Naive B cell (primary cell): Measurements from ENCODE around the gene RNF224. TPM values are rescaled to one million over a fixed set of nuclear protein-coding genes. Genes with fewer than 3 reads are reported as not detected.
A peak's percentile ranks its signal among the peaks of the same experiment; 100 is the strongest.

ENCODE experiments used
- ATAC-seq, 2 donors: fragments of 150-1000 bp; cut with Tn5 transposase; 2 replicates each; pipeline ENCODE4 v1.10.0; 2021; ENCODE audit warnings: low read depth in 2 of 2, mild to moderate bottlenecking in 2 of 2, moderate library complexity in 2 of 2
- DNase-seq: peaks from one replicate; pipeline ENCODE4 v3.0.0; 2022
- H3K27ac Mint-ChIP-seq, 6 donors: one replicate each; pipeline ENCODE4 v1.8.0; 2020 to 2022; ENCODE audit warnings: mild to moderate bottlenecking in 6 of 6, mixed read lengths in 6 of 6, moderate library complexity in 5 of 6, inconsistent platforms in 2 of 6
- H3K27me3 Mint-ChIP-seq, 3 donors: one replicate each; pipeline ENCODE4 v1.8.0; 2021 to 2022; ENCODE audit warnings: mixed read lengths in 3 of 3, mild to moderate bottlenecking in 1 of 3
- H3K36me3 Mint-ChIP-seq, 2 donors: one replicate each; pipeline ENCODE4 v1.8.0; 2020 to 2022; ENCODE audit warnings: mixed read lengths in 2 of 2, inconsistent platforms in 1 of 2, mild to moderate bottlenecking in 1 of 2
- H3K4me1 Mint-ChIP-seq, 3 donors: one replicate each; pipeline ENCODE4 v1.8.0; 2020 to 2022; ENCODE audit warnings: mixed read lengths in 3 of 3, inconsistent platforms in 1 of 3, mild to moderate bottlenecking in 1 of 3, moderate library complexity in 1 of 3
- H3K4me3 Mint-ChIP-seq, 8 donors: one replicate each; pipeline ENCODE4 v1.8.0; 2020 to 2022; ENCODE audit warnings: mild to moderate bottlenecking in 8 of 8, mixed read lengths in 8 of 8, moderate library complexity in 8 of 8, inconsistent platforms in 2 of 8
- H3K9me3 Mint-ChIP-seq, 7 donors: one replicate each; pipeline ENCODE4 v1.8.0; 2020 to 2022; ENCODE audit warnings: mixed read lengths in 7 of 7, mild to moderate bottlenecking in 5 of 7, inconsistent platforms in 2 of 7, moderate library complexity in 1 of 7
- polyA plus RNA-seq, 6 donors: library from polyadenylated mRNA; unstranded; fragments of 300-500 nt; fragmentation: Illumina TruSeq; gene quantifications; one replicate each; pipeline ENCODE4 v1.2.3, GENCODE V29; 2021; ENCODE audit warnings: low read depth in 6 of 6

The RNF224 gene
- polyA plus RNA-seq, 6 donors from 2014 or later = not detected

GRCh38 chr9:137198051-137198901 is 29.0 kb upstream of the RNF224 start:
- Mint-ChIP-seq H3K4me1 (peaks cover 11 to 30% (median 23%) of the 10 kb centered on the region in 3 donors), H3K27ac (peak overlapping the region in 1 of 6 donors; percentile 13), H3K36me3 (no peaks in the 10 kb centered on the region), H3K27me3 (no peaks in the 10 kb centered on the region), H3K4me3 (peak overlapping the region in 6 of 8 donors; percentile 2 to 81 (median 42)), H3K9me3 (no peaks in the 10 kb centered on the region)
- DNase-seq = no peak
- no peak for ATAC-seq

GRCh38 chr9:137198902-137199283 is 28.4 kb upstream of the RNF224 start:
- no peak for ATAC-seq
- H3K36me3 Mint-ChIP-seq = no peaks in the 10 kb centered on the region
- H3K27me3 Mint-ChIP-seq = no peaks in the 10 kb centered on the region
- H3K4me1 Mint-ChIP-seq = peaks cover 11 to 32% (median 27%) of the 10 kb centered on the region in 3 donors
- no peak for DNase-seq
- no peaks in the 10 kb centered on the region for H3K9me3 Mint-ChIP-seq
- peak overlapping the region in 1 of 6 donors; percentile 13 for H3K27ac Mint-ChIP-seq
- peak overlapping the region in 7 of 8 donors; percentile 2 to 84 (median 72) for H3K4me3 Mint-ChIP-seq

DNA sequence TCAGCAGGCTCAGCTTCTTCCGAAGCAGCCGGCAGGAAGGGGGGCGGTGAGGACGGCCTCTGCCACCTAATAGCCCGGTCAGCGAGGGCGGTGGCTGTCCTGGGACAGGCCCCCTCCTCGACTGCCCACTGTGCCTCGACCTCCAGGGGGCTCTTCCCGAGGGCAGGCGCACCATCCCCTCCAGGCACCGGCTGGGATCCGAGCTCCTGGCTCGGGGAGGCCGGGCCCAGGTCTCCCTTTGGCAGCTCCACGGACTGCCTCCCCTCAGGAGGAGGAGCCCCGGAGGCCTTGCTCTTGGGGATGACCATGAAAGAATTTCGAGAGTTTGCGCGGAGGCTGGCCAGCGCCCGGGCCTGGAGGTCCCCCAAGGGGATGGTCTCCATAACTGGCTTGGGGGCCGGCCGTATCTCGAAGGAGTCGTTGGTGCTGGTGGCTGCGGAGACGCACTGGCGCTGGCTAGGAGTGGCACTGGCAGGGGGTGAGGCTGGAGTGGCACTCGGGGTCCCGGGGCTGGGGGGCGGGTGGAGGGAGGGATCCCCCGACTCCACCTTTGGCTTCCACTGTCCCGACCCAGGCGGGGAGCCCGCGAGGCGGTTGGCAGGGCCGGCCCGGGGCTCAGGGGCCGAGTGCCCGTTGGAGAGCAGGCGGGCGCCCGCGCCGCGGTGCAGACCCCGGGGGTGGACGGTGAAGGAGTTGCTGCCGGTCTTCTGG is 27.7 kb upstream of the RNF224 start:
- Mint-ChIP-seq H3K27ac (peak overlapping the region in 3 of 6 donors; percentile 84 to 89 (median 86)), H3K4me1 (peaks cover 17 to 39% (median 34%) of the 10 kb centered on the region in 3 donors), H3K9me3 (no peaks in the 10 kb centered on the region), H3K4me3 (peak overlapping the region; percentile 66 to 91 (median 82)), H3K27me3 (no peaks in the 10 kb centered on the region), H3K36me3 (no peaks in the 10 kb centered on the region)
- ATAC-seq (no peak), DNase-seq (no peak)

GRCh38 chr9:137200311-137201204 is 26.7 kb upstream of the RNF224 start, which contains the start of gene TPRN:
TSS of gene TPRN (minus strand) at chr9:137200741. CDS start at chr9:137200711, 30 bp downstream.
- no peaks in the 10 kb centered on the region for H3K27me3 Mint-ChIP-seq
- no peaks in the 10 kb centered on the region for H3K36me3 Mint-ChIP-seq
- H3K4me1 Mint-ChIP-seq = peaks cover 15 to 42% (median 40%) of the 10 kb centered on the region in 3 donors
- H3K9me3 Mint-ChIP-seq = no peaks in the 10 kb centered on the region
- H3K27ac Mint-ChIP-seq = peak within 1 kb of the TSS; percentile 72 to 95 (median 87)
- ATAC-seq (peak; percentile 87 to 89), DNase-seq (peak; percentile 99)
- H3K4me3 Mint-ChIP-seq = peak within 1 kb of the TSS; percentile 84 to 92 (median 87)

DNA sequence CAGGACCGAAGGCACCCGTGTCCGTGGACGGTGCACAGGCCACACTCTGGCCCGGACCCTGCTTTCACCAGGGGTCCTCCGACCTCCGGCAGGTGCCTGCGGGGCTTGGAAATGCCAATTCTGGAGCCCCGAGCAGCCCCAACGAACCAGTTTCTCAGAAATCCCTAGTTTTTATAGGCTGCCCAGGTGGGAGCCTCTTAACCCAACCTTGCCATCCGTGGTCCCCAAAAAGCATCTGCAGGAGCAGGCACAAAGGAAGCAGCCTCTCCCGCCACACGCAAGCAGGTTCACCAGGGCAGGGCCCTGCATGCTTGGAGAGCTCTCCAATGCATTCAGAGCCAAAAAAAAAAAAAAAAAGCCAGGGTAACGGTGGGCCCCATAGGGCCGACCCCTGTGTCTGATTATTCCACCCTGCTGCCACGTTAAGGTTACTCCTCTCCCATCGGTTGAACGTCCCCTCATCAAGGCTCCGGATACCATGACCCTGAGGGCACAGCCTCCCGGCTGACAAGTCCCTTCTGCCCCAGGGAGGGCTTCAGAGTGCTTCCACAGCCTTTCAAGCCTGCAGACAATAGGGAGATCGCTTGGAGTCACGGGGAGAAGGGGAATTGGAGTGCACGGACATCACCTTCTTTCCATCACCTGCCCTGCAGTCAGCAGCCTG is 26.0 kb upstream of the RNF224 start:
- DNase-seq = no peak
- Mint-ChIP-seq H3K4me1 (peaks cover 23 to 50% (median 48%) of the 10 kb centered on the region in 3 donors), H3K27ac (peak overlapping the region; percentile 72 to 95 (median 86)), H3K9me3 (no peaks in the 10 kb centered on the region), H3K27me3 (no peaks in the 10 kb centered on the region), H3K4me3 (peak overlapping the region; percentile 81 to 92 (median 87)), H3K36me3 (no peaks in the 10 kb centered on the region)
- no peak for ATAC-seq

DNA sequence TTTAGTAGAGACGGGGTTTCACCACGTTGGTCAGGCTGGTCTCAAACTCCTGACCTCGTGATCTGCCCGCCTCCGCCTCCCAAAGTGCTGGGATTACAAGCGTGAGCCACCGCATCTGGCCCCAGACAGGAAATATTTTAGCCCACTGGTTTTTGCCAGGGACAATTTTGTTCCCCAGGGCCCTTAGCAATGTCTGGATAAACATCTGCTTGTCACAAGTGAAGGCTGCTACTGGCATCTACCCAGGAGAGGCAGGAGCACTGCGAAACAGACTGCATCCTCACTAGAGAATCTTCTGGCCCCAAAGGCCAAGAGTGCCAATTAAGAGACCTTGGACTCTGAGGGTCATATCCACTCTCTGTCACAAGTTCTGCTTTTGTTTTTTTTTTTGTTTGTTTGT is 24.3 kb upstream of the RNF224 start:
- ATAC-seq (no peak), DNase-seq (no peak)
- Mint-ChIP-seq H3K27me3 (no peaks in the 10 kb centered on the region), H3K4me3 (peak overlapping the region in 4 of 8 donors; percentile 51 to 92 (median 66)), H3K9me3 (no peaks in the 10 kb centered on the region), H3K36me3 (no peaks in the 10 kb centered on the region), H3K27ac (peak overlapping the region in 1 of 6 donors; percentile 28), H3K4me1 (peaks cover 34 to 64% (median 60%) of the 10 kb centered on the region in 3 donors)

DNA sequence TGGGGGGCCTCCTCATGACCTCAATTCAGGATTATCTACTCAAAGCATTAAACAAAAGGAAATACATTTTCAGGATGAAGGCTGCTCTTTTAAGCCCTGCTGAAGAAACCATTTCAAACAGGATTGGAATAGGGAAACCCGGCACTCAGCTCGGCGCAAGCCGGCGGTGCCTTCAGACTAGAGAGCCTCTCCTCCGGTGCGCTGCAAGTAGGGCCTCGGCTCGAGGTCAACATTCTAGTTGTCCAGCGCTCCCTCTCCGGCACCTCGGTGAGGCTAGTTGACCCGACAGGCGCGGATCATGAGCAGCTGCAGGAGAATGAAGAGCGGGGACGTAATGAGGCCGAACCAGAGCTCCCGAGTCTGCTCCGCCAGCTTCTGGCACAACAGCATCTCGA is 22.6 kb upstream of the RNF224 start:
- DNase-seq (no peak), ATAC-seq (no peak)
- H3K27me3 Mint-ChIP-seq = no peaks in the 10 kb centered on the region
- H3K27ac Mint-ChIP-seq = peak overlapping the region; percentile 92 to 98 (median 96)
- H3K36me3 Mint-ChIP-seq = no peaks in the 10 kb centered on the region
- peak overlapping the region; percentile 92 to 97 (median 93) for H3K4me3 Mint-ChIP-seq
- peaks cover 32 to 71% (median 56%) of the 10 kb centered on the region in 3 donors for H3K4me1 Mint-ChIP-seq
- H3K9me3 Mint-ChIP-seq = no peaks in the 10 kb centered on the region

GRCh38 chr9:137205126-137206069 is 21.9 kb upstream of the RNF224 start, which contains the start of the genes NDOR1 and TMEM203:
TSS of gene NDOR1 (plus strand) at chr9:137205700. CDS start at chr9:137205778, 78 bp downstream.
TSS of gene TMEM203 (minus strand) at chr9:137205648. CDS start at chr9:137205414, 234 bp downstream.
- DNase-seq (peak; percentile 93), ATAC-seq (peak; percentile 61 to 64)
- H3K4me3 Mint-ChIP-seq = peak within 1 kb of the TSS; percentile 92 to 97 (median 93)
- peak within 1 kb of the TSS; percentile 92 to 98 (median 96) for H3K27ac Mint-ChIP-seq
- no peaks in the 10 kb centered on the region for H3K36me3 Mint-ChIP-seq
- H3K27me3 Mint-ChIP-seq = no peaks in the 10 kb centered on the region
- H3K4me1 Mint-ChIP-seq = peaks cover 32 to 71% (median 55%) of the 10 kb centered on the region in 3 donors
- no peaks in the 10 kb centered on the region for H3K9me3 Mint-ChIP-seq

- Mint-ChIP-seq H3K36me3 (no peaks in the 10 kb centered on the region), H3K27ac (peak overlapping the region in 4 of 6 donors; percentile 71 to 96 (median 85)), H3K4me1 (peaks cover 38 to 68% (median 51%) of the 10 kb centered on the region in 3 donors), H3K9me3 (no peaks in the 10 kb centered on the region), H3K27me3 (no peaks in the 10 kb centered on the region), H3K4me3 (peak overlapping the region; percentile 86 to 97 (median 93))
- ATAC-seq (no peak), DNase-seq (no peak)
Measured at GRCh38 chr9:137206602-137207001, 20.7 kb upstream of the RNF224 start.

GRCh38 chr9:137211532-137211931 is 15.8 kb upstream of the RNF224 start:
- no peaks in the 10 kb centered on the region for H3K9me3 Mint-ChIP-seq
- peaks cover 17 to 26% (median 19%) of the 10 kb centered on the region in 3 donors for H3K4me1 Mint-ChIP-seq
- no peak overlapping the region for H3K4me3 Mint-ChIP-seq
- no peaks in the 10 kb centered on the region for H3K36me3 Mint-ChIP-seq
- H3K27ac Mint-ChIP-seq = peak overlapping the region in 1 of 6 donors; percentile 65
- DNase-seq = no peak
- ATAC-seq = no peak
- H3K27me3 Mint-ChIP-seq = no peaks in the 10 kb centered on the region

GRCh38 chr9:137212520-137212919 is 14.8 kb upstream of the RNF224 start:
- H3K36me3 Mint-ChIP-seq = no peaks in the 10 kb centered on the region
- peak overlapping the region in 1 of 8 donors; percentile 56 for H3K4me3 Mint-ChIP-seq
- peaks cover 7 to 16% (median 9%) of the 10 kb centered on the region in 3 donors for H3K4me1 Mint-ChIP-seq
- no peaks in the 10 kb centered on the region for H3K27me3 Mint-ChIP-seq
- DNase-seq (no peak), ATAC-seq (no peak)
- H3K27ac Mint-ChIP-seq = no peak overlapping the region
- H3K9me3 Mint-ChIP-seq = no peaks in the 10 kb centered on the region
